MM.1S (cell line): ENCODE data around the gene MYRFL.

Source experiments
- EZH2phosphoT487 ChIP-seq: fragments of 300-600 bp; sonication (generic); IDR thresholded peaks from 2 replicates; pipeline ENCODE4 v1.6.1; 2018; ENCODE audit warnings: antibody characterized with exemption, low read length
- TF ChIP-seq, protein P1 (sequence below): fragments of 300-600 bp; sonication (generic); IDR thresholded peaks from 2 replicates; pipeline ENCODE4 v1.5.1; 2016; ENCODE audit warnings: antibody characterized with exemption, low read length, mixed read lengths

DNA sequence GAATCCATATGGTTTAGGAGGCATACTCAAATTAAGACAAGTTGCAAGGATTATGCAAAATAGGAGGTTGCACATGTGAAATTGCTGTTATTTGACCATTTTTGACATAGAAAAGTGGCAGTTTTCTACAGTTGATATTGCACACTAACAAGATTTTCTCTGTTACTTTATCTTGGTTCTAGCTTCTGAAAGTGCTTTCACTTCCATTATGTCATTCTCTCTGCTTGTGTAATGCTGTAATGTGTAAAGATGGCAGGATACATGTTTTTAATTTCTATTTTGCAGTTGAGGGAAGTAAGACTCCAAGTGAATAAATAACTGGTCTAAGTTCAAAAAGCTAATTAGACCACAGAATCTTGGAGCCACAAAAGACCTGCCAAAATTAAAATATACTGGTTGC is 60.6 kb downstream of the MYRFL start:
- TF ChIP-seq, protein P1, sequence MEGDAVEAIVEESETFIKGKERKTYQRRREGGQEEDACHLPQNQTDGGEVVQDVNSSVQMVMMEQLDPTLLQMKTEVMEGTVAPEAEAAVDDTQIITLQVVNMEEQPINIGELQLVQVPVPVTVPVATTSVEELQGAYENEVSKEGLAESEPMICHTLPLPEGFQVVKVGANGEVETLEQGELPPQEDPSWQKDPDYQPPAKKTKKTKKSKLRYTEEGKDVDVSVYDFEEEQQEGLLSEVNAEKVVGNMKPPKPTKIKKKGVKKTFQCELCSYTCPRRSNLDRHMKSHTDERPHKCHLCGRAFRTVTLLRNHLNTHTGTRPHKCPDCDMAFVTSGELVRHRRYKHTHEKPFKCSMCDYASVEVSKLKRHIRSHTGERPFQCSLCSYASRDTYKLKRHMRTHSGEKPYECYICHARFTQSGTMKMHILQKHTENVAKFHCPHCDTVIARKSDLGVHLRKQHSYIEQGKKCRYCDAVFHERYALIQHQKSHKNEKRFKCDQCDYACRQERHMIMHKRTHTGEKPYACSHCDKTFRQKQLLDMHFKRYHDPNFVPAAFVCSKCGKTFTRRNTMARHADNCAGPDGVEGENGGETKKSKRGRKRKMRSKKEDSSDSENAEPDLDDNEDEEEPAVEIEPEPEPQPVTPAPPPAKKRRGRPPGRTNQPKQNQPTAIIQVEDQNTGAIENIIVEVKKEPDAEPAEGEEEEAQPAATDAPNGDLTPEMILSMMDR: no peak
- TF ChIP-seq EZH2phosphoT487: no peak
